NCI-H345 (cell line): ENCODE measurements around the gene ACBD5.
"Not testable (repeated sequence)": the region's sequence is repeated elsewhere in the genome, so short reads cannot be mapped to it uniquely, and the experiment has no call there.

ENCODE experiments used
- DNase-seq: peaks from one replicate; lab custom pipeline; 2025; lab: John Stamatoyannopoulos, UW

Gene ACBD5

DNA sequence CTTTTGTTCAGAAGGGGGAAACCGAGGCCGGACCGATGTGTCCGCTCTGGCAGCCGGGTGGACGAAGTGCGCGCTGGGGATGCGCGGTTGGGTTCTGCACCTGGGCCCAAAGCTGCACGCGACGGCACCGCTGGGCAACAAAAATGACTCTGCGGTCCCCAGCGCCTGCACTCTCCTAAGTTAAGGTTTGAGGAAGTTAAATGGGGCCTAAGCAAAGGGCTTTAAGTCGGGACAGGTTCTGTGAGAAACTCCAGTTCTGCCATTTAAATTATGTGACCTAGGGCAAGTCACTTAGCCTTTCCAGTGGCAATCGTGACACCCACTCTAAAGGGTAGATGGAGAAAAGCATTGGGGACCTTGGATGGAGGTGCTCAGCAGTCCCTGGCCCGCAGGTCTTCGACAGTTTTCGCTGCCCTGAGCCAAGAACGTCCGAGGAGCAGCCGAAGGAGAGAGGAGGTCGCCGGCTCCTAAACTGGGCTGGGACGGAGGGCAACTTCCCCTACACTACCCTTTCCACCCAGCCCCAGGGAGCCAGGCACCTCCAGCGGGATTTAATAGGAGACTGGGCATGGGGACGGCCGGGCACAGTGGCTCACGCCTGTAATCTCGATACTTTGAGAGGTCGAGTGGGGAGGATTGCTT is 534 bp upstream of the ACBD5 start:
- DNase-seq = peak; percentile 12

DNA sequence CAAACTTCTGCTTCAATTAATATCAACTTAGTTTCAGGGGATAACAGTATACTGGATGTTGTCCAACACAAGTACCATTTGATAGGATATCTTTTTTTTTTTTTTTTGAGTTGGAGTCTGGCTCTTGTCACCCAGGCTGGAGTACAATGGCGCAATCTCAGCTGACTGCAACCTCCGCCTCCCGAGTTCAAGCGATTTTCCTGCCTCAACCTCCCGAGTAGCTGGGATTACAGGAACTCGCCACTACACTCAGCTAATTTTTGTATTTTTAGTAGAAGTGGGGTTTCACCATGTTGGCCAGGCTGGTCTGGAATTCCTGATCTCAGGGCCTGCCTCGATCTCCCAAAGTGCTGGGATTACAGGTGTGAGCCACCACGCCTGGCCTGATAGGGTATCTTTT is 3.1 kb downstream of the ACBD5 start:
- DNase-seq = not testable (repeated sequence)

DNA sequence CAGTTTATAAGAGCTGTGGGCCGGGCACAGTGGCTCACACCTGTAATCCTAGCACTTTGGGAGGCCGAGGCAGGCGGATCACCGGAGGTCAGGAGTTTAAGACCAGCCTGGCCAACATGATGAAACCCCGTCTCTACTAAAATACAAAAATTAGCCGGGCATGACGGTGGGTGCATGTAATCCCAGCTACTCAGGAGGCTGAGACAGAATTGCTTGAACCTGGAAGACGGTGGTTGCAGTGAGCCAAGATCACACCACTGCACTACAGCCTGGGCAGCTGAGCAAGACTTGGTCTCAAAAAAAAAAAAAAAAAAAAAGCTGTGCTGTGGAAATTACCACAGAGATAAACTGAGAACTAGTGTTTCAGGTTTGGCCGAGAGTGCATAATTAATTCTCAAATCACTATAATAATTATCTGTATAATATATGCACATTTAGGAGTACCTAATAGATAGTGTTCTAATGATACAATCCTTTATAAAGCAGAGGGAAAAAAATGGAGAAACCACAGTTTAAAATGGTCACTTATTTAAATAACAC is 3.9 kb downstream of the ACBD5 start:
- not testable (repeated sequence) for DNase-seq

DNA sequence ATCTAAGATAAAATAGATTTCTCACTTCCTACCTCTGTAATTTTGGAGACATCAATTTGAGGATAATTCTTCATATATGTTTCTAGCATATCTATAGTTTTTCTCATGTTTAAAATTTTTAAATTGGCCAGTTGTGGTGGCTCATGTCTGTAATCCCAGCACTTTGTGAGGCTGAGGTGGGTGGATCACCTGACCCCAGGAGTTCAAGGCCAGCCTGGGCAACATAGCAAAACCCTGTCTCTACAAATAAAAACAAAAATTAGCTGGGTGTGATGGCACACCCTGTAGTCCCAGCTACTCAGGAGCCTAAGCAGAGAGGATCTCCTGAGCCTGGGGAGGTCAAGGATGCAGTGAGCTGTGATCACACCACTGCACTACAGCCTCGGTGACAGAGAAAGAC is 4.9 kb downstream of the ACBD5 start:
- no peak for DNase-seq

DNA sequence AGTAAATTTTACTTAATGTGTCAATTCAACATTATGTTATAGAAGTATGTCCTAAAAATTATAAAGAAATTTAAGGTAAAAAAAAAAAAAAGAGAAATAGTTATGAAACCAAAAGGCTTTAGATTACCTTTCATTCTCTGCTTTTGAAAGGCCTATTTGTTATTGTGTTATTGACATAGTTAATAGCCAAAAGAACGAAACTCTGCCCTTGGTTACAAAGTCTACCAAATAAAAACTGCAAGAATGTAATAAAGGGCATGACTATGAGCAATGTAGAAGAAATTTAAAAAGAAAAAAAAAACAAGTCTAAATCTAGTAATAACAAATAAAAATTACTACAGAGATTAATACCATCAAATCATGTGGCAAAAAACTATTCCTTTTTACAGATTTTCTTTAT is 10.6 kb downstream of the ACBD5 start:
- DNase-seq = no peak

DNA sequence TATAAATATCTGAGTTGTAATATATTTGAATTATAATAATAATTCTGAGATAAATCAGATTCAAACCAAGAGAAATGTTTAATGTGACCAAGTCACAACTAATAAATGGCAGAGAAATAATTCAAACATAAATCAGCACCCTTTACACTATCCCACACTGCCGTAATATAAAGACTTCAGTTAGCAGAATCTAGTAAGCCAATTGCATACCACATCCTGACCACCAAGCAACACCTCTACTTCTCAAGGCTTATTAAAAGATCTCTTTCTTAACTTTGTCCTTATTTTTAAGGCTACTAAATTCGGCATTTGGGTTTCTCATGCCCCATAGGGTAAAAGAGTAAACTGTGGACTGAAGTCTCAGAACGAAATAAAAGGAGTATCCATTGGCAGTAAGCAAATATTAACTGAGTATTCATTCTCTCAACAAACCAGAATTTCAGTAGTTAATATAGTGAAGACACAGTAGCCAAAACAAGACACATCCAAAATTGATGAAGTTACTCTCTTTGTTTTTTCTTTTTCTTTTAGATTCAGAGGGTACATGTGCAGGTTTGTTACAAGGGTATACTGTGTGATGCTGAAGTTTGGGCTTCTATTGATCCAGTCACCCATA is 14.8 kb downstream of the ACBD5 start:
- no peak for DNase-seq

DNA sequence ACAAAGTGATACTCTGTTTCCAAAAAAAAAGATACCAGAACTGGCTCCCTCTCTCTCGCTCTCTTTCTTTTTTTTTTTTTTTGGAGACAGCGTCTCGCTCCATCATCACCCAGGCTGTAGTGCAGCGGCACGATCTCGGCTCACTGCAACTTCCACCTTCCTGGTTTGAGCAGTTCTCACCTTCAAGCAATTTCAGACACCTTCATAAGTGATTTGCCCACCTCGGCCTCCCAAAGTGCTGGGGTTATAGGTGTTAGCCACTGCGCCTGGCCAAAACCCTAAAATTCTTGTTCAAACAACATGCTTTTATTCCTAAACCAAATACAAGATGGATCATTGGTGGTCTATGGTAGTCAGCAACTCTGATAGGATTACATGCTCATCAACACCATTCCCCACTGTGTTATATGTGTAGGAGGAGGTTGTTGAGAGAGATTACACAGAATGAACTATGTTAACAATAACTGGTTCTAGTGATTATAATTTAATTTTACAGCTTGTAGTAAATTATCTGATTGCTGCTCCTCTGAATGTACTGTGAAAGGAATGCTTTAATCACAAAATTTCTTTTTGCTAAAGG is 15.5 kb downstream of the ACBD5 start:
- DNase-seq = no peak

DNA sequence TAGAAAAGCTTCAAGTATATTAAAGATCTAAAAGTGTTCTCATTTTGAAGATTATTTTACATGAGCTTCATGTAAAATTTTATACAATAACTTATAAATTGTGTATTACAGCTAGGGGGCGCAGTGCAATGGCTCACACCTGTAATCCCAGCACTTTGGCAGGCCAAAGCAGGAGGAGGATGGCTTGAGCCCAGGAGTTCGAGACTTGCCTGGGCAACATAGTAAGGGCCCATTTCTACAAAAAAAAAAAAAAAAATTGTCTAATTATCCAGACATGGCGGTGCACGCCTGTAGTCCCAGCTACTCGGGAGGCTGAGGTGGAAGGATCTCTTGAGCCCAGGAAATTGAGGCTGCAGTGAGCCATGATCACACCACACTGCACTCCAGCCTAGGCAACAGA is 16.6 kb downstream of the ACBD5 start:
- DNase-seq = peak; percentile 12

DNA sequence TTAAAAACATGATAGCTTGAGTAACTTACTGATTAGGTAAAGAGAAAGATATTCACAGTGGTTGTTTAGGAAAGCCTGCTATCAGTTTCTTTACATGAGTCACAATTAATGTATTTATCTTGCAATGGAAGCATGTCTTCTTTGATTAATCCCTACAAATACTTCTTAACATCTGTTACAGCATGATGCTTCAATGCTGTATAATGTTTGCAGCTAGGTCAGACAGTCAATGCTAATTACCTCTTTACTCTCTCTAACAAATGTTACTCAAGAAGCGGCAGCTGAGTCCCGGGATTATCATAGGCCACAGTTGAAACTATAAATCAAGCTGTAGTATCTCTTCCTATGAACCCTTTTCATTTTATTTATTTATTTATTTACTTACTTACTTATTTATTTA is 33.2 kb downstream of the ACBD5 start:
- no peak for DNase-seq

DNA sequence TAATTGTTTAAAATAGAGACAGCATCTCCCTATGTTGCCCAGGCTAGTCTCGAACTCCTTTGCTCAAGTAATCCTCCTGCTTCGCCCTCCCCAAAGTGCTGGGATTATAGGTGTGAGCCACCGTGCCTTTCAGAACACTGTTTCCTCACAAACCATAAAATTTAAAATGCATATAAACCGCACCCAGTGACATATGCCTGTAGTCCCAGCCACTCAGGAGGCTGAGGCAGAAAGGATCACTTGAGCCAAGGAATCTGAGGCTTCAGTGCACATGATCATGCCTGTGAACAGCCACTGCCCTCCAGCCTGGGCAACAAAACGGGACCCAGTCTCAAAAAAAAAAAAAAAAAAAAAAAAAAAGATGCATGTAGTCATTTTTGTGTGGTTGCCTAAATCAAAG is 36.8 kb downstream of the ACBD5 start:
- DNase-seq = no peak

DNA sequence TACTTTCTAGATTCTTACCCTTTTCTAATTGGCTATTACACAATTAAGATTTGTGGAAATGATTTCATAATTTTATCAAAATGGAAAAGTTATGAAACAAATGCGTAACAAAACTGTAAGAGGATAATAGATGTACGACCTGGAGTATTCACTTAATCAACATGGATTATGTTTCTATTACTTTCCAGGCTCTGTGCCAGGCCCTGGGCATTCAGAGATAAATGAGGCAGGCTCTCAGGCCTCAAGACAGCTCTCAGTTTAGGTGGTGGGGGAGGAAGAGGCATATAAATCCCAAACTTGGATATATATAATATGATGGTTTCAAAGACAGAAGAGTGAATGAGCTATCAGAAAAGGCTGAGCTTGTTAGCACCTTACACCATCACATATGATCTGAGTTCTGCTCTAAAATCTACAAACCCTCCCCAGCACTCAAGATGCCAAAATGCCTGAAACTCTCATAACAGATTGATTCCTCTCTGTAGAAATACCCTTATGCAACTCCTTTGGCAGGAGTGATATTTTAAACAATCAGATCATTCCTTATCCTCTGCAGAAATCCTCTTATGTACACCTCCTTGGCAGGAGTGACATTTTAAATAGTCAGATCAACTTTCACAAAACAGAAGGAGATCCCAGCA is 42.5 kb downstream of the ACBD5 start:
- no peak for DNase-seq

DNA sequence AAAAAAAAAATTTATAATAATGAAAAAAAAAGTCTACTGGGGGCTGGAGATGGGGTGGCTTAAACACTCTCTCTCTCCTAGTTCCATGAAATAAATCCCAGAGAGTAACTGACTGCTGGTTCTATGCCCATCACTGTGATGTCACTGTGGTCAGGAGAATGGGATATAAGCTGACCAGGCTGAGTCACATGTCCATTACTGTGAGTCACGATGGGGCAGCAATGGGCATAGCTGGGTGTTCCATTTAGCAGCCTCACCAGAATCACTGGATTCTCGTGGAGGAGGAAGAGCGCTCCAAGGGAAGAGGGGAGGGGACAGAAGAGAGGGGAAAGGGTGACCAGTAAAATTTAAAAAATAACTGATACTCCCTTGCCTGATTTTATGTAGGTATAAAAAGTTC is 48.3 kb downstream of the ACBD5 start:
- DNase-seq = no peak

DNA sequence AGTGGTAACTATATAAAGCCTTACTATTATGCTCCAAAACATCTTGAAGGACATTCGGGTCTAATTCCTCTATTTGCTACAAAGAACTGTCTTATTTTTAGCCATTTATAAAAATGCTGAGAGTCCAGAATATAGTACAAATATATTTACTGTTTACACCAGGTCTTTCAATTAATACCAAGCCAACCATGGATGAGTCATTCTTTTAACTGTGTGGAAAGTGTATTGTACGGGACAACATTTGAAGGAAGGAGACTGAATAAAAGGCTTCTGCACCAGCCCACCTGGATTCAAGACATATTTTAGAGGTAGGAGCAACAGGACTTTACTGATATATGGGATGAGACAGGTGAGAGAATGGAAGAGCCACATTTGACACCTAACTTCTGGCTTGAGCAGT is 50.1 kb downstream of the ACBD5 start:
- no peak for DNase-seq

DNA sequence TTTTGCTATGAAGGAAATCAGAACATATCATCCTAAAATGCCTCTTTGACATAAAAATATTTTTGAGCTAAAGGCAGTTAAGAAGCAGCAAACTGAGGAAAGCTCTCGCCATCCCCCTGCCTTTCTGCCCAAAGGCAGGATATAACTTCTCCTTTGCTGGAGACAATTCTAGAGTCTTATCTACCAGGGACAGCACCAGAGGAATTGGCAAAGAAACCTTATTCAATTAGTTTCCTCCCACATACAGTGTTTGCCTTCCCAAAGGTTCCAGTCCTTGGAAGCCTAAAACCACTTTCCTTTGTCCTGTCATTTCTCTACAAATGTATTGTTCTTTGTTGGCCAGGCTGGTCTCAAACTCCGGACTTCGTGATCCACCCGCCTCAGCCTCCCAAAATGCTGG is 51.7 kb downstream of the ACBD5 start:
- no peak for DNase-seq

DNA sequence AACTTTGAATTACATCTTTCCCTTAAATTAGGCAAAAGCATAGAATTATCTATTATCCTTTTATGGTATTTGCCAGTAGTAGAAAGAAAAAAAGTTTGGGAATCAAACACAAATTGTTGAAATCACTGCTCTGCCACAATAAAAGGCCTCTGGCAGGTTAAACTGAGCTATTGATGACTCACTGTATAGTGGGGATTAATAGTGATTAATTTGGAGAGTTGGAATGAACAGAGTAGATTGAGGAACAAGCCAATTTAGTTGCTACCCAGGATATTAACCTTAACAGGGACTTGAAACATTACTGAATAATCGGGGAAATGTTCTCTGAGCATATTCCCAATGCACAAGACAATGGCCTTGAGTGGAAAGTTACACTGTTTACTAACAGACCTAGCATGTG is 52.3 kb downstream of the ACBD5 start:
- no peak for DNase-seq

DNA sequence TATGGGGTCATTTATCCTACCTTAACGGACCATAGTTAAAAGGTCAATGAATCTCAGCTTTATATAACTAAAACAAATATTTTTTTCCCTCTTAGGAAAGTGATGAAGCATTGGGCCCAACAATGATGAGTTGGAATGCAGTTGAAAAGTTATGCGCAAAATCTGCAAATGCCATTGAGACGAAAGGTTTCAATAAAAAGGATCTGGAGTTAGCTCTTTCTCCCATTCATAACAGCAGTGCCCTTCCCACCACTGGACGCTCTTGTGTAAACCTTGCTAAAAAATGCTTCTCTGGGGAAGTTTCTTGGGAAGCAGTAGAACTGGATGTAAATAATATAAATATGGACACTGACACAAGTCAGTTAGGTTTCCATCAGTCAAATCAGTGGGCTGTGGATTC is 70.7 kb downstream of the ACBD5 start:
- no peak for DNase-seq

DNA sequence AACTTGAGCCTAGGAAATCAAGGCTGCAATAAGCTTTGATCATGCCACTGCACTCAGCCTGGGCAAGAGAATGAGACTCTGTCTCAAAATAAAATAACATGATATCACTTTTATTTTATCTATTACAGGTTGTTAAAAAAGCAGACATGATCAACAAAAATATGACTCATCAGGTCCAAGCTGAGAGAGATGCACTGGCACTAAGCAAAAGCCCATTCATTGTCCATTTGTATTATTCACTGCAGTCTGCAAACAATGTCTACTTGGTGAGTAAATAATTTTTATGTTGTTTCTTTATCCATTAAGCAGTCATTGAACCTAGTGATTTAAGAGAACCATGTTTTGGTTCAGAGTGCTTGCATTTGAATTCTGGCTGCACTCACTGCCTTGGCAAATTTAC is 82.2 kb downstream of the ACBD5 start:
- DNase-seq = no peak

DNA sequence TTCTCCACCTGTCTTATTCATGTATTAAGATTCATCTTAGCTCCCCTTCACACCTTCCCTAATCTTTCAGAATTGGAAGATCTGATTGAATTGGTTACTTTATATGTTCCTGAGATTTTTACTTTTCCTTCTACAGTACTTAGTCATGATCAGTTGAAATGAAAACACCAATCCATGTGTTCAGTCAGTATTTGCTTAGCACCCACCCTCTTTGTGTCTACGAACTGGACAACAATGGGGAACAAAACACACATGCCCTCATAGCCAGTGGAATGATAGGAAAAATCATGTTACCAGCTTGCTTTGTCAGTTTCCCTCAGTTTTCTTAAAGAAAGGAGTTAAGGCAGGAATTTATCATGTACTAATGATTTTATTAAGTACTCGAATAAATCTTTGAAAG is 83.4 kb downstream of the ACBD5 start:
- DNase-seq = no peak

DNA sequence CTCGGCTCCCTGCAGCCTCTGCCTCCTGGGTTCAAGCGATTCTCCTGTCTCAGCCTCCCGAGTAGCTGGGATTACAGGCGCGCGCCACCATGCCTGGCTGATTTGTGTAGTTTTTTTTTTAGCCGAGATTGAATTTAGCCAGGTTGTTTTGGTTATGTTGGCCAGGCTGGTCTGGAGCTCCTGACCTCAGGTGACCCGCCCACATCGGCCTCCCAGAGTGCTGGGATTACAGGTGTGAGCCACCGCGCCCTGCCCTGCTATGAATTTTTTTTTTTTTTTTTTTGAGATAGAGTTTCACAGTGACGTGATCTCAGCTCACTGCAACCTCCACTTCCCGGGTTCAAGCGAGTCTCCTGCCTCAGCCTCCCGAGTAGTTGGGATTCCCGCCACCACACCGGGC is 84.0 kb downstream of the ACBD5 start:
- DNase-seq = not testable (repeated sequence)

DNA sequence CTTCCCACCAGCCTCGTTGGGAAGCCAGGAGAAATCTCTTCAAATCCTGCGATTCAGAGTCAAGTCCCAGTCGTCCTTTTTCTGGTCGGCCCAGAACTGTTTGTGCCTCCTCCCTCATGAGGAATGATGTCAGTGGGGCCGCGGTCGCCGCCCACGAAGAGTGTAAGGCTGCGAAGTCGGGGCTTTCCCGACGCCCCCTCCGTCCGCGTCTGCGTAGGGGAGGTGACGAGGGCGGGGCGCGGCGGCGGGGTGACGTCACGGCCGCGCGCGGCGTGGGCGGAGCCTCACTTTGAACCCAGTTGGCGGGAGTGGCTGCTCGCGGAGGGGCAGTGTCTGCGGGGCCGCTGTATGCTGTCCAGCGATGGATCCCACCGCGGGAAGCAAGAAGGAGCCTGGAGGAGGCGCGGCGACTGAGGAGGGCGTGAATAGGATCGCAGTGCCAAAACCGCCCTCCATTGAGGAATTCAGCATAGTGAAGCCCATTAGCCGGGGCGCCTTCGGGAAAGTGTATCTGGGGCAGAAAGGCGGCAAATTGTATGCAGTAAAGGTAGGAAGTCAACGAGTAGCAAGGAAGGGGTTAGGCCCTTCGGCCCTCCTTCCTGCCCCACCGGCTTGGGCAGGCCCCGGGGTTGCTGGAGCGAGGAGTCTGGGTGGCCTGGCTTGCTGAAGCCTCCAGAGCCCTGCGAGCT is 85.4 kb downstream of the ACBD5 start, which contains the start of gene MASTL:
TSS of gene MASTL (plus strand) at position 287 of the 689 bp plus-strand sequence. CDS start at position 362, 75 bp downstream.
- DNase-seq = peak; percentile 82

DNA sequence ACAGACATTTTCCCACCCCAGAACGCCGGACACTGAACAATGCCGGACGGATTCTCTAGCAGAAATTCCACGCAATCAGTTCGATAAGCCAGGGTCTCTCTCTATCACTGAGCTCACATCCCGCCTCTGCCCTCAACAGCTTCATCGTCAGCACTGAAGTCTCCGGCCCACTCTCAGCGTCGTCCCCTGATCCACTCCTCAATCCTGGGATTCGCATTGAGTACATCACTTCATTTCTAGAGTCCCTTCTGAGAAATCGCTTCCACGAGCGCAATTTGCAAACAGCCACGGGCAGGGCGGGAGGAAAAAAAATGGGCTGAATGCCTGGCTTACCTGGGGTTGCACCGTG is 86.8 kb downstream of the ACBD5 start:
- DNase-seq = no peak

DNA sequence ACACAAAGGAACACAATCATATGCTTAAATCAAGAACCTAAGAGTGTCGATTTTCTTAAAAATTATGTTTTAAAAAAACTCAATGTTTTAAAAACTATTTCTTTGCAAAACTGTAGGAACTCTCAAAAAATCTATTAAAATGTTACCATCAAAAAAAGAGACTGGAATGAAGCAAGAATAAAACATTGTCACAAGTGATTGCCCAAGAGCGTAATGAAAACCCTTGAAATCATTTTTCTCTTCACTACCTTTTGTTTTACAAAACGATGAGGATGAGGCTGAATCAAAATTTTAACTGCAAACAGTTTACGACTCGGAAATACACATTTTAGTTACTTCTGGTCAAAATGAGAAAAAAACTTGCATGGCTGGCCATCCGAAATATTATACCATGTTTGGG is 87.3 kb downstream of the ACBD5 start:
- no peak for DNase-seq
